IMR-90 (cell line): Measurements from ENCODE around the gene ERMP1. TPM values are rescaled to one million over a fixed set of nuclear protein-coding genes. Genes with fewer than 3 reads are reported as not detected.
A peak's percentile ranks its signal among the peaks of the same experiment; 100 is the strongest.

Experiments
- ATAC-seq: fragments of 200-7000 bp; cut with Tn5 transposase; 2 replicates; pipeline ENCODE4 v1.9.1; 2020; ENCODE audit warnings: low read depth, mild to moderate bottlenecking, moderate library complexity
- BruUV-seq: library from RNA; stranded (reverse); fragments of 400-500 nt; replicated peaks from 2 replicates; lab custom pipeline; 2021; lab: Mats Ljungman, UMichigan
- CTCF ChIA-PET: fragments of 300-600 bp; formaldehyde crosslinking; extraction: SDS; loops from one replicate; lab custom pipeline; 2021; ENCODE audit warnings: antibody characterized with exemption; lab: Yijun Ruan, JAX
- POLR2A ChIA-PET: fragments of 300-600 bp; sonication (Branson Sonifier 250); formaldehyde crosslinking; loops from one replicate; lab custom pipeline; 2022; ENCODE audit warnings: antibody characterized with exemption; ENCODE audit not compliant: unreplicated experiment; lab: Charles Lee
- DNase-seq: peaks from one replicate; pipeline ENCODE4 v3.0.0; 2013
- H2AFZ ChIP-seq: replicated peaks from 2 replicates; pipeline ENCODE3; 2013; ENCODE audit warnings: low read length, mild to moderate bottlenecking; ENCODE audit not compliant: poor library complexity
- H2AK5ac ChIP-seq: 2 replicates; pipeline ENCODE4 v1.6.1; 2013; ENCODE audit warnings: low read depth, low read length, inconsistent platforms
- H2AK9ac ChIP-seq: replicated peaks from 2 replicates; pipeline ENCODE3; 2013; ENCODE audit warnings: mild to moderate bottlenecking, low read depth, low read length, moderate library complexity; ENCODE audit not compliant: poor library complexity
- H2BK120ac ChIP-seq: 2 replicates; pipeline ENCODE4 v1.6.1; 2013; ENCODE audit warnings: low read depth, low read length, inconsistent platforms
- H2BK15ac ChIP-seq: 3 replicates; pipeline ENCODE4 v1.6.1; 2013; ENCODE audit warnings: low read depth, low read length, inconsistent platforms
- H2BK20ac ChIP-seq: 2 replicates; pipeline ENCODE4 v1.6.1; 2013; ENCODE audit warnings: low read depth, mild to moderate bottlenecking, inconsistent platforms, low read length, moderate library complexity
- H2BK5ac ChIP-seq: 2 replicates; pipeline ENCODE4 v1.6.1; 2013; ENCODE audit warnings: mild to moderate bottlenecking, low read depth, low read length, inconsistent platforms; ENCODE audit not compliant: poor library complexity, severe bottlenecking
- H3K14ac ChIP-seq: replicated peaks from 2 replicates; pipeline ENCODE4 v1.6.1; 2013; ENCODE audit warnings: low read depth, low read length, inconsistent platforms
- H3K18ac ChIP-seq: 2 replicates; pipeline ENCODE4 v1.6.1; 2013; ENCODE audit warnings: low read depth, low read length, control low read depth
- H3K23ac ChIP-seq: 2 replicates; pipeline ENCODE4 v1.6.1; 2013; ENCODE audit warnings: low read depth, low read length, inconsistent platforms
- H3K27ac ChIP-seq: 2 replicates; pipeline ENCODE4 v1.5.1; 2013; ENCODE audit warnings: mild to moderate bottlenecking, control low read depth, low read length; ENCODE audit not compliant: insufficient read depth
- H3K27me3 ChIP-seq: 2 replicates; pipeline ENCODE4 v1.6.1; 2013; ENCODE audit warnings: low read length; ENCODE audit not compliant: control insufficient read depth, insufficient read depth
- H3K36me3 ChIP-seq: 2 replicates; pipeline ENCODE4 v1.6.1; 2013; ENCODE audit warnings: low read length, mixed read lengths; ENCODE audit not compliant: control insufficient read depth, insufficient read depth
- H3K4ac ChIP-seq: 2 replicates; pipeline ENCODE4 v1.6.1; 2013; ENCODE audit warnings: low read depth, low read length, inconsistent platforms
- H3K4me1 ChIP-seq: 2 replicates; pipeline ENCODE4 v1.6.1; 2013; ENCODE audit warnings: low read length, mixed read lengths; ENCODE audit not compliant: control insufficient read depth, insufficient read depth
- H3K4me2 ChIP-seq: 2 replicates; pipeline ENCODE4 v1.6.1; 2013; ENCODE audit warnings: low read depth, mild to moderate bottlenecking, control low read depth, low read length, moderate library complexity
- H3K4me3 ChIP-seq: 2 replicates; pipeline ENCODE4 v1.5.1; 2013; ENCODE audit warnings: low read depth, mild to moderate bottlenecking, control low read depth, low read length, moderate library complexity; ENCODE audit not compliant: insufficient read depth
- H3K56ac ChIP-seq: 2 replicates; pipeline ENCODE4 v1.6.1; 2013; ENCODE audit warnings: low read length, inconsistent platforms; ENCODE audit not compliant: insufficient read depth; ENCODE audit errors: extremely low read depth
- H3K79me1 ChIP-seq, 2 experiments: 2 replicates each; pipeline ENCODE4 v1.6.1; 2013; ENCODE audit warnings: low read length in 2 of 2, inconsistent platforms in 1 of 2, low read depth in 1 of 2
- H3K9ac ChIP-seq: 2 replicates; pipeline ENCODE4 v1.6.1; 2013; ENCODE audit warnings: low read depth, low read length, control low read depth
- H3K9me1 ChIP-seq: 2 replicates; pipeline ENCODE4 v1.6.1; 2013; ENCODE audit warnings: low read length, inconsistent platforms; ENCODE audit not compliant: insufficient read depth
- H3K9me3 ChIP-seq: 2 replicates; pipeline ENCODE4 v1.6.1; 2013; ENCODE audit warnings: low read length; ENCODE audit not compliant: control insufficient read depth, insufficient read depth
- H4K20me1 ChIP-seq: 2 replicates; pipeline ENCODE4 v1.6.1; 2013; ENCODE audit warnings: low read length, inconsistent platforms; ENCODE audit not compliant: insufficient read depth
- H4K5ac ChIP-seq: 2 replicates; pipeline ENCODE4 v1.6.1; 2013; ENCODE audit warnings: mild to moderate bottlenecking, low read depth, low read length, control low read depth
- H4K8ac ChIP-seq, 2 experiments: 2 replicates each; pipeline ENCODE4 v1.6.1; 2013; ENCODE audit warnings: low read depth in 2 of 2, low read length in 2 of 2, control low read depth in 1 of 2, inconsistent platforms in 1 of 2
- H4K91ac ChIP-seq: 2 replicates; pipeline ENCODE4 v1.6.1; 2013; ENCODE audit warnings: low read depth, low read length, inconsistent platforms; ENCODE audit not compliant: insufficient read depth
- BHLHE40 ChIP-seq: fragments of 150-350 bp; IDR thresholded peaks from 2 replicates; pipeline ENCODE4 v1.6.1; 2016; ENCODE audit warnings: mild to moderate bottlenecking, low read depth, low read length
- CHD1 ChIP-seq: IDR thresholded peaks from 2 replicates; pipeline ENCODE4 v1.6.1; 2012; ENCODE audit warnings: low read depth, low read length, improper control_type of control experiment
- MAFK ChIP-seq: IDR thresholded peaks from 2 replicates; pipeline ENCODE4 v1.6.1; 2012; ENCODE audit warnings: low read depth, low read length, improper control_type of control experiment
- MXI1 ChIP-seq: IDR thresholded peaks from 2 replicates; pipeline ENCODE4 v1.6.1; 2012; ENCODE audit warnings: low read depth, mild to moderate bottlenecking, low read length, moderate library complexity, borderline replicate concordance
- NFE2L2 ChIP-seq: fragments of 150-350 bp; IDR thresholded peaks from 2 replicates; pipeline ENCODE4 v1.6.1; 2016; ENCODE audit warnings: low read depth, mild to moderate bottlenecking, low read length
- RAD21 ChIP-seq: IDR thresholded peaks from 2 replicates; pipeline ENCODE4 v1.6.1; 2012; ENCODE audit warnings: low read length, improper control_type of control experiment
- RCOR1 ChIP-seq: IDR thresholded peaks from 2 replicates; pipeline ENCODE4 v1.6.1; 2012; ENCODE audit warnings: mild to moderate bottlenecking, low read length, improper control_type of control experiment; ENCODE audit not compliant: insufficient replicate concordance
- RFX5 ChIP-seq: IDR thresholded peaks from 2 replicates; pipeline ENCODE4 v1.8.0; 2012; ENCODE audit warnings: low read depth, mild to moderate bottlenecking, low read length, moderate library complexity
- WGBS, 2 experiments: methylation state at CpG; one replicate each; pipeline versions ENCODE4 v1.1.5 to v1.1.7; 2013; ENCODE audit warnings: missing lambda C conversion rate in 2 of 2; ENCODE audit not compliant: insufficient read length in 1 of 2; ENCODE audit errors: extremely low coverage in 2 of 2; 5-methylcytosine and 5-hydroxymethylcytosine counted together
- dilution Hi-C: fragments of 300-500 bp; cut with HindIII; formaldehyde crosslinking; loops from one replicate; pipeline ENCODE4 v1.14.3; 2018; ENCODE audit warnings: low sequenced_read_pairs; ENCODE audit not compliant: unreplicated experiment
- in situ Hi-C: fragments of 300-500 bp; cut with MboI; formaldehyde crosslinking; loops from 3 replicates; pipeline ENCODE4 v1.14.3; 2019; ENCODE audit warnings: low sequenced_read_pairs, inconsistent platforms, mixed read lengths
- intact Hi-C: fragments of 100-400 bp; cut with micrococcal nuclease; formaldehyde crosslinking; loops from 2 replicates; pipeline ENCODE4 v1.10.0; 2022
- polyA plus RNA-seq, 3 experiments: library from polyadenylated mRNA; depleted of rRNA; stranded (reverse); fragments of >200 nt; gene quantifications; 2 replicates each; pipeline ENCODE4 v1.2.3, GENCODE V29; 2012; ENCODE audit warnings: low replicate concordance in 1 of 3
- total RNA-seq: library from RNA; depleted of rRNA; stranded (reverse); fragments of >200 nt; gene quantifications from 2 replicates; pipeline ENCODE4 v1.2.3, GENCODE V29; 2012
- TF ChIP-seq, protein P1 (sequence below): fragments of 150-350 bp; IDR thresholded peaks from 2 replicates; pipeline ENCODE4 v1.6.1; 2016; ENCODE audit warnings: low read depth, mild to moderate bottlenecking, low read length, moderate library complexity, borderline replicate concordance

Gene ERMP1
- total and polyA plus RNA-seq, 2 of the 4 experiments (the other 2 are of a cell fraction): 2.2 to 4.7 TPM

DNA sequence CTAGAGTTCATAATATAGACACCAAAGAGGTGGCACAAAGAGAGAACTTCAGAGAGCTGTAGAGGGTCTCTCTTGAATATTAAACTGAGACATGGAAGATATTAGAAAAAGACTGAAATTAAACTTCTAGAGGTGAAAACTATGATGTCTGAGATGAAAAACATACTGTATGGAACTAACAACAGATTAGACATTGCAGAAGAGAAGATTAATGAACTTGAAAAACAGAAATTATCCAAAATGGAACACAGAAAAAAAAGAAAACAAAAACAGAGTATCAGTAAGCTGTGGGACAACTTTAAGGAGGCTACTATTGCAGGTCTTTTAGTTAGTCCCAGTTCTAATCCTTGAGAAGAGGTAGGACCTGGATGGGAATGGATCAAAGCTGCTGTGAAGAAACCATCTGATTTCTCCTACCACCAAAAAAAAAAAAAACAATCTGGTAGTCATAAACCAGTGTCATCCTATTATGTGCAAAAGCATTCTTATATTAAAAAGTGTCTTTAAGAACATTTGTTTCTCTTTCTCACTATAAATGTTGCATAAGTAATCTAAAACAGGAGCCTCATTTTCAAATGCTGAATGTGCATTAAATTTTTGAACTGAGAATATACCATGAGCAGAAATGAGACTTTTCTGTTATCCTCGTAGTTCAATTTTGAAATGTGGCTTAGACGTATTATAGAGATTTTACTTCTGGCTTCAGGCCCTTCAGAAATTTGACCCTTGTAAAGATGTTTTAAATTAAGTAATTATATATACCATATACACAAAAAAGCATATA is 96.2 kb downstream of the ERMP1 start:
- Histone ChIP-seq H3K27me3 (no peaks in the 10 kb centered on the region), H2AK5ac (no peak overlapping the region), H2BK20ac (no peak overlapping the region), H3K14ac (no peak overlapping the region), H3K27ac (no peak overlapping the region), H3K56ac (no peak overlapping the region), H4K8ac (no peak overlapping the region), H3K23ac (no peak overlapping the region), H4K20me1 (peaks cover 5% of the 10 kb centered on the region; the same call in 1 of the 2 replicates), H2BK5ac (no peak overlapping the region), H2BK15ac (no peak overlapping the region), H3K36me3 (peaks cover 28% of the 10 kb centered on the region), H3K4ac (no peak overlapping the region), H2AK9ac (no peak overlapping the region), H3K4me2 (no peak overlapping the region), H4K91ac (no peak overlapping the region), H3K9me3 (no peaks in the 10 kb centered on the region), H3K9ac (no peak overlapping the region), H3K4me1 (no peaks in the 10 kb centered on the region), H2AFZ (no peak overlapping the region), H4K5ac (no peak overlapping the region), H3K9me1 (peaks cover 4% of the 10 kb centered on the region; the same call in 1 of the 2 replicates), H2BK120ac (no peak overlapping the region), H3K4me3 (no peak overlapping the region), H3K79me1 (peaks cover 13 to 17% of the 10 kb centered on the region in 2 experiments), H3K18ac (no peak overlapping the region)
- no peak for DNase-seq
- ChIA-PET CTCF (no interaction called here), POLR2A (no interaction called here)
- no TSS peak for BruUV-seq
- intact Hi-C loops: no loop called here
- in situ Hi-C loops: no loop called here
- no peak for TF ChIP-seq BHLHE40
- no peak for TF ChIP-seq CHD1
- TF ChIP-seq, protein P1, sequence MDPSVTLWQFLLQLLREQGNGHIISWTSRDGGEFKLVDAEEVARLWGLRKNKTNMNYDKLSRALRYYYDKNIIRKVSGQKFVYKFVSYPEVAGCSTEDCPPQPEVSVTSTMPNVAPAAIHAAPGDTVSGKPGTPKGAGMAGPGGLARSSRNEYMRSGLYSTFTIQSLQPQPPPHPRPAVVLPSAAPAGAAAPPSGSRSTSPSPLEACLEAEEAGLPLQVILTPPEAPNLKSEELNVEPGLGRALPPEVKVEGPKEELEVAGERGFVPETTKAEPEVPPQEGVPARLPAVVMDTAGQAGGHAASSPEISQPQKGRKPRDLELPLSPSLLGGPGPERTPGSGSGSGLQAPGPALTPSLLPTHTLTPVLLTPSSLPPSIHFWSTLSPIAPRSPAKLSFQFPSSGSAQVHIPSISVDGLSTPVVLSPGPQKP: no peak
- TF ChIP-seq RCOR1: no peak
- TF ChIP-seq NFE2L2: no peak
- peak; percentile 29; the same call in 1 of the 2 replicates for TF ChIP-seq MAFK
- no peak for TF ChIP-seq RAD21
- TF ChIP-seq MXI1: no peak
- TF ChIP-seq RFX5: no peak
- dilution Hi-C loops: no loop called here
- ATAC-seq: no peak
- WGBS, 2 experiments: no CpG with 5 or more reads among the region's 2 CpGs
